MM.1S (cell line): ENCODE measurements around the gene KXD1.

Experiments
- CTCF ChIP-seq: fragments of 300-600 bp; sonication (generic); IDR thresholded peaks from 2 replicates; pipeline ENCODE4 v1.5.1; 2016; ENCODE audit warnings: antibody characterized with exemption, low read length, mixed read lengths
- EZH2 ChIP-seq: fragments of 300-600 bp; sonication (generic); optimal IDR thresholded peaks from 2 replicates; pipeline ENCODE3; 2017; ENCODE audit warnings: low read depth, mild to moderate bottlenecking, antibody characterized with exemption, low read length, mixed read lengths
- EZH2phosphoT487 ChIP-seq: fragments of 300-600 bp; sonication (generic); IDR thresholded peaks from 2 replicates; pipeline ENCODE4 v1.6.1; 2018; ENCODE audit warnings: antibody characterized with exemption, low read length

- no peak for TF ChIP-seq CTCF
- no peak for TF ChIP-seq EZH2
- TF ChIP-seq EZH2phosphoT487 = no peak
These were observed 27.9 kb upstream of the KXD1 start for GRCh38 chr19:18529782-18530181.
